ENCODE measurements around the gene ALDH1B1.

- TF ChIP-seq CTCF (IDR thresholded peaks at IDR 0.05) (peak; percentile 47 to 71 (median 64)), POLR2A (IDR thresholded peaks at IDR 0.05) (no peak)
These were observed 29.5 kb upstream of the ALDH1B1 start for GRCh38 chr9:38362852-38363588.

Data from uterus (tissue), 2 donors.